CD4-positive, alpha-beta T cell (primary cell): ENCODE data around the gene PPP2R3A. TPM values are rescaled to one million over a fixed set of nuclear protein-coding genes. Genes with fewer than 3 reads are reported as not detected.
"Not testable (repeated sequence)": the region's sequence is repeated elsewhere in the genome, so short reads cannot be mapped to it uniquely, and the experiment has no call there.

ENCODE experiments used
- ATAC-seq: fragments of 200-7000 bp; cut with Tn5 transposase; one replicate; pipeline ENCODE4 v1.10.0; 2022; ENCODE audit warnings: mild to moderate bottlenecking; ENCODE audit not compliant: poor library complexity
- CTCF ChIA-PET: fragments of 350-600 bp; sonication (Branson Sonifier 250); formaldehyde crosslinking; loops from one replicate; lab custom pipeline; 2021; ENCODE audit warnings: antibody characterized with exemption, inconsistent platforms; lab: Charles Lee
- POLR2A ChIA-PET: fragments of 350-600 bp; sonication (Branson Sonifier 250); formaldehyde crosslinking; loops from one replicate; lab custom pipeline; 2021; ENCODE audit warnings: antibody characterized with exemption, inconsistent platforms; lab: Charles Lee
- DNase-seq, 14 experiments: peaks; one replicate each; pipeline ENCODE4 v3.0.0-alpha.2; 2013 to 2020; ENCODE audit warnings: mixed read lengths in 2 of 14
- H3K27ac ChIP-seq, 2 donors: one replicate each; pipeline versions ENCODE4 v1.5.1 to v1.7.0; 2013; ENCODE audit warnings: low read length in 2 of 2, low read depth in 1 of 2, mild to moderate bottlenecking in 1 of 2
- H3K27me3 ChIP-seq, 2 experiments: 1 replicate in 1 of 2; 2 replicates in 1 of 2; pipeline versions ENCODE4 v1.6.1 to v1.7.0; 2013; ENCODE audit warnings: low read length in 2 of 2, control low read depth in 1 of 2, mild to moderate bottlenecking in 1 of 2, moderate library complexity in 1 of 2; ENCODE audit not compliant: insufficient read depth in 2 of 2, control insufficient read depth in 1 of 2
- H3K36me3 ChIP-seq: one replicate; pipeline ENCODE4 v1.6.1; 2013; ENCODE audit warnings: low read length, control low read depth; ENCODE audit not compliant: insufficient read depth
- H3K4me1 ChIP-seq: one replicate; pipeline ENCODE4 v1.6.1; 2013; ENCODE audit warnings: low read length, control low read depth; ENCODE audit not compliant: insufficient read depth
- H3K4me3 ChIP-seq: one replicate; pipeline ENCODE4 v1.5.1; 2013; ENCODE audit warnings: mild to moderate bottlenecking, low read length, moderate library complexity
- H3K9me3 ChIP-seq, 2 experiments: 1 replicate in 1 of 2; 2 replicates in 1 of 2; pipeline versions ENCODE4 v1.6.1 to v1.7.0; 2013; ENCODE audit warnings: low read length in 2 of 2, mild to moderate bottlenecking in 2 of 2, control low read depth in 1 of 2, moderate library complexity in 1 of 2; ENCODE audit not compliant: control insufficient read depth in 1 of 2, insufficient read depth in 1 of 2
- H3K27ac Mint-ChIP-seq: one replicate; pipeline ENCODE4 v1.8.0; 2020; ENCODE audit warnings: mixed read lengths
- H3K27me3 Mint-ChIP-seq: one replicate; pipeline ENCODE4 v1.8.0; 2021; ENCODE audit warnings: mixed read lengths
- H3K36me3 Mint-ChIP-seq: one replicate; pipeline ENCODE4 v1.8.0; 2021; ENCODE audit warnings: low read depth, mixed read lengths
- H3K4me1 Mint-ChIP-seq: one replicate; pipeline ENCODE4 v1.8.0; 2021; ENCODE audit warnings: low read depth, mixed read lengths
- H3K4me3 Mint-ChIP-seq: one replicate; pipeline ENCODE4 v1.8.0; 2020; ENCODE audit warnings: mild to moderate bottlenecking, mixed read lengths
- H3K9me3 Mint-ChIP-seq: one replicate; pipeline ENCODE4 v1.8.0; 2020; ENCODE audit warnings: mixed read lengths
- intact Hi-C, 2 experiments: fragments of 100-400 bp; cut with DNase I in 1 of 2; cut with micrococcal nuclease in 1 of 2; formaldehyde crosslinking; loops; one replicate each; pipeline versions ENCODE4 v1.15.1 to v1.9.0; 2023 to 2025; cut with DNase I, micrococcal nuclease
- total RNA-seq, 174 experiments: library from RNA in 2 of 174; stranded (reverse) in 2 of 174; gene quantifications; one replicate each; pipeline ENCODE4 v1.2.3 and lab custom pipeline; 2021 to 2026
- TF ChIP-seq, protein P1 (sequence below): fragments of 200-600 bp; IDR thresholded peaks from one replicate; pipeline ENCODE4 v1.8.0; 2022; ENCODE audit warnings: antibody characterized with exemption, mild to moderate bottlenecking

PPP2R3A gene
- total RNA-seq, 2 experiments from 2014 or later, result 0.14 to 0.31 TPM

DNA sequence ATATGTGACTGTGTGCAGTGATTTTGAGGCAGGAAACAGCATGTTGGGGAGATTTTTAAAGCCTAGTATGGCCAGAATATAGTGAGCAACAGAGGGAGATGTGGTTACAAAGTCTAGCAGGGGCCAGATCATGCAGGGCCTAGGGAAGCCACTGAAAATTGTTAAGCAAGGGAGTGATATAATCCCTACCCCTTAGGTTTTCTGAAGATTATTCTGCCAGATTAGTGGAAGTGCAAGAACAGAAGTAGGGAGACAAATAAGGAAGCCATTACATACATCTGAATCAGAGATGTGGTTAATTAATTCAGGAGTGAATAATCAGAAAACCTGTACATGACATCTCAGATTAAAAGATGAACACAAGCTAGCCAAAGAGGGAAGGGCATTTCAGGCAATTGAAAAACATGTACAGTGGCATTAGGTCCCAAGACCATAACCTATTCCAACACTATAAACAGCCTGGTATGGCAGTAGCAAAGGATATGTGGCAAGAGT is 175.8 kb downstream of the PPP2R3A start:
- DNase-seq, result no peak
- CTCF ChIA-PET, result no interaction called here
- intact Hi-C loops, result no loop called here
- TF ChIP-seq, protein P1, sequence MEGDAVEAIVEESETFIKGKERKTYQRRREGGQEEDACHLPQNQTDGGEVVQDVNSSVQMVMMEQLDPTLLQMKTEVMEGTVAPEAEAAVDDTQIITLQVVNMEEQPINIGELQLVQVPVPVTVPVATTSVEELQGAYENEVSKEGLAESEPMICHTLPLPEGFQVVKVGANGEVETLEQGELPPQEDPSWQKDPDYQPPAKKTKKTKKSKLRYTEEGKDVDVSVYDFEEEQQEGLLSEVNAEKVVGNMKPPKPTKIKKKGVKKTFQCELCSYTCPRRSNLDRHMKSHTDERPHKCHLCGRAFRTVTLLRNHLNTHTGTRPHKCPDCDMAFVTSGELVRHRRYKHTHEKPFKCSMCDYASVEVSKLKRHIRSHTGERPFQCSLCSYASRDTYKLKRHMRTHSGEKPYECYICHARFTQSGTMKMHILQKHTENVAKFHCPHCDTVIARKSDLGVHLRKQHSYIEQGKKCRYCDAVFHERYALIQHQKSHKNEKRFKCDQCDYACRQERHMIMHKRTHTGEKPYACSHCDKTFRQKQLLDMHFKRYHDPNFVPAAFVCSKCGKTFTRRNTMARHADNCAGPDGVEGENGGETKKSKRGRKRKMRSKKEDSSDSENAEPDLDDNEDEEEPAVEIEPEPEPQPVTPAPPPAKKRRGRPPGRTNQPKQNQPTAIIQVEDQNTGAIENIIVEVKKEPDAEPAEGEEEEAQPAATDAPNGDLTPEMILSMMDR, result no peak
- ATAC-seq, result no peak
- H3K27ac ChIP-seq, result no peak overlapping the region
- no peak overlapping the region for H3K4me3 ChIP-seq
- no peaks in the 10 kb centered on the region for H3K36me3 ChIP-seq
- Mint-ChIP-seq H3K36me3 (no peaks in the 10 kb centered on the region), H3K9me3 (no peaks in the 10 kb centered on the region), H3K4me3 (no peak overlapping the region), H3K27me3 (no peaks in the 10 kb centered on the region), H3K4me1 (peaks cover 22% of the 10 kb centered on the region), H3K27ac (peak overlapping the region; percentile 38)
- no peaks in the 10 kb centered on the region for H3K27me3 ChIP-seq
- no peaks in the 10 kb centered on the region for H3K4me1 ChIP-seq
- H3K9me3 ChIP-seq, result no peaks in the 10 kb centered on the region
- POLR2A ChIA-PET, result interaction anchor here (1.2 kb wide), 1 partner anchor 54 kb away, joined by 4 read pairs; the partner anchor contains the start of gene MSL2

DNA sequence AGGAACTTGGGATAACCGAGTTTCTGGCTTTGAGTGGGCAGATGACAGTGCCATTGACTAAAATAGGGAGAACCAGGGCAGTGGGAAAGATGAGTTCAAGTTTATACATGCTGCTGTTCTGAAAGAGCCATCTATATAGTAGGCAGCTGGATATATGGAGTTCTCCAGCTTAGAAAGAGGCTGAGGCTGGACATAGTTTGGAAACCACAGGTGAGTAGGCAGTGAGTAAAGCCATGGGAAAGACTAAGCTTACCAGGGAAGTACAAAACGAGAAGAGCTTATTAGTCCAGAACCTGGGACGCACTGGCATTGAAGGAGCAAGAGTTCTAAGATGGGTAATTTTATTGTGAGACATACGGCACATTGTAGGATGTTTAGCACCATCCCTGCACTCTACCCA is 176.4 kb downstream of the PPP2R3A start:
- ATAC-seq (no peak), DNase-seq (no peak)
- H3K4me3 Mint-ChIP-seq, result no peak overlapping the region
- Histone ChIP-seq H3K27ac (no peak overlapping the region), H3K9me3 (no peaks in the 10 kb centered on the region), H3K36me3 (no peaks in the 10 kb centered on the region), H3K4me1 (no peaks in the 10 kb centered on the region), H3K27me3 (no peaks in the 10 kb centered on the region), H3K4me3 (no peak overlapping the region)
- intact Hi-C loops, result loop anchor here in 1 of 2 experiments (2.0 kb wide), 1 partner anchor 63 kb away; no protein-coding TSS in a partner anchor
- ChIA-PET POLR2A (interaction anchor here (1.2 kb wide), 1 partner anchor 54 kb away, joined by 4 read pairs; the partner anchor contains the start of gene MSL2), CTCF (no interaction called here)
- no peaks in the 10 kb centered on the region for H3K36me3 Mint-ChIP-seq
- H3K27me3 Mint-ChIP-seq, result no peaks in the 10 kb centered on the region
- H3K9me3 Mint-ChIP-seq, result no peaks in the 10 kb centered on the region
- peaks cover 23% of the 10 kb centered on the region for H3K4me1 Mint-ChIP-seq
- H3K27ac Mint-ChIP-seq, result peak overlapping the region; percentile 38
- TF ChIP-seq, protein P1, result no peak

DNA sequence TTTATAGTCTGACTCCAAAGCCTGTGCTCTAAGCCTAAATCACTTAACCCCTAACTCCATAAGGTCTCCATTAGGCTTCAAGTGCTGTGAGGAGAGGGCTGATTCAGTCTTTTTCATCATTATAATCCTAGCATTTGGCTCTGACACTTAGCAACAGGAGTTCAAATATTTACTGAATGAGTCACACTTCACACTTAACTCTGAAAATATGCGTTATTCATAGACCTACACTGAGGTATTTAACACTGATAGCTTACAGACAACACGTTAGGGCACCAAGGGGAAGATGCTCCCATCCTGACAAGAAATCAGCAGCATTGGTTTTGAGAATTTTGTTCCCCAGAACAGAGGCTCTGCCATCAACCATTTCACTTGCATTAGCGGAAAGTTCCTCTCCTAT is 177.1 kb downstream of the PPP2R3A start:
- Mint-ChIP-seq H3K4me1 (peaks cover 23% of the 10 kb centered on the region), H3K27me3 (no peaks in the 10 kb centered on the region), H3K27ac (peak overlapping the region; percentile 3), H3K9me3 (no peaks in the 10 kb centered on the region), H3K4me3 (no peak overlapping the region), H3K36me3 (peaks cover 5% of the 10 kb centered on the region)
- no peaks in the 10 kb centered on the region for H3K9me3 ChIP-seq
- intact Hi-C loops, result loop anchor here in 1 of 2 experiments (2.0 kb wide), 1 partner anchor 62 kb away; no protein-coding TSS in a partner anchor
- H3K27me3 ChIP-seq, result no peaks in the 10 kb centered on the region
- TF ChIP-seq, protein P1, result no peak
- H3K27ac ChIP-seq, result no peak overlapping the region
- ChIA-PET CTCF (no interaction called here), POLR2A (interaction anchor here (1.2 to 2.0 kb wide), 2 partner anchors 52 to 53 kb away, joined by 4 to 5 read pairs; partner anchors contain the start of gene MSL2)
- H3K4me3 ChIP-seq, result no peak overlapping the region
- DNase-seq (peak in 1 of 14 experiments; percentile 19), ATAC-seq (peak; percentile 47)
- peaks cover under 1% of the 10 kb centered on the region for H3K36me3 ChIP-seq
- no peaks in the 10 kb centered on the region for H3K4me1 ChIP-seq

DNA sequence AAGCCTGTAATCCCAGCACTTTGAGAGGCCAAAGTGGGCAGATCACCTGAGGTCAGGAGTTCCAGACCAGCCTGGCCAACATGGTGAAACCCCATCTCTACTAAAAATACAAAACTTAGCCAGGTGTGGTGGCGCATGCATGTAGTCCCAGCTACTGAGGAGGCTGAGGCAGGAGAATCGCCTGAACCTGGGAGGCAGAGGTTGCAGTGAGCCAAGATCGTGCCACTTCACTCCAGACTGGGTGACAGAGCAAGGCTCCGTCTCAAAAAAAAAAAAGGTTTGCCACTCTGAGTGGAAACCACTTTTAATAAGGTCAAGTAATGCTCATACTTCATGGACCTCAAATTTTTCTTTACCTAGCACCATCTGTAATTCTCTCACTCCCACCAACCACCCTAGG is 178.9 kb downstream of the PPP2R3A start:
- CTCF ChIA-PET, H3K36me3 ChIP-seq, H3K27ac ChIP-seq, H3K4me3 ChIP-seq, H3K27me3 ChIP-seq, H3K9me3 ChIP-seq, H3K4me3 Mint-ChIP-seq, H3K9me3 Mint-ChIP-seq, DNase-seq, H3K4me1 ChIP-seq, H3K27me3 Mint-ChIP-seq, intact Hi-C loops, ATAC-seq: not testable (repeated sequence)
- peaks cover 18% of the 10 kb centered on the region for H3K36me3 Mint-ChIP-seq
- POLR2A ChIA-PET, result interaction anchor here (0.7 to 2.4 kb wide), 3 partner anchors 50 to 153 kb away, joined by 3 to 10 read pairs (median 5); partner anchors contain the start of gene MSL2
- H3K4me1 Mint-ChIP-seq, result peaks cover 31% of the 10 kb centered on the region
- H3K27ac Mint-ChIP-seq, result peak overlapping the region; percentile 28
